LNCAP (cell line): Measurements from ENCODE around the gene LCLAT1.

Experiments used
- CTCF ChIP-seq: fragments of 450-650 bp; IDR thresholded peaks from 2 replicates; pipeline ENCODE4 v1.5.1; 2017; ENCODE audit warnings: mild to moderate bottlenecking

Gene LCLAT1

GRCh38 chr2:30488012-30488659 lies 41.1 kb downstream of the LCLAT1 start:
- no peak for TF ChIP-seq CTCF

GRCh38 chr2:30491225-30491624 lies 44.2 kb downstream of the LCLAT1 start:
- no peak for TF ChIP-seq CTCF

GRCh38 chr2:30492185-30492584 lies 45.1 kb downstream of the LCLAT1 start:
- no peak for TF ChIP-seq CTCF

GRCh38 chr2:30492619-30493018 lies 45.6 kb downstream of the LCLAT1 start:
- TF ChIP-seq CTCF = no peak

- TF ChIP-seq CTCF = no peak
These were observed 46.4 kb downstream of the LCLAT1 start for GRCh38 chr2:30493440-30493839.

GRCh38 chr2:30499681-30500080 lies 52.6 kb downstream of the LCLAT1 start:
- no peak for TF ChIP-seq CTCF

- TF ChIP-seq CTCF = no peak
These were observed 53.7 kb downstream of the LCLAT1 start for GRCh38 chr2:30500699-30501098.

- TF ChIP-seq CTCF = no peak
These were observed 55.3 kb downstream of the LCLAT1 start for GRCh38 chr2:30502310-30502709.
